Activated naive CD8-positive, alpha-beta T cell treated with anti-CD3 and anti-CD28 coated beads for 36 hours (primary cell): ENCODE data around the gene CARM1. TPM values are rescaled to one million over a fixed set of nuclear protein-coding genes. Genes with fewer than 3 reads are reported as not detected.
"Not testable (repeated sequence)": the region's sequence is repeated elsewhere in the genome, so short reads cannot be mapped to it uniquely, and the experiment has no call there.

Experiments
- DNase-seq: peaks from one replicate; pipeline ENCODE4 v3.0.0; 2021
- H3K27ac Mint-ChIP-seq: one replicate; pipeline ENCODE4 v1.8.0; 2022; ENCODE audit warnings: mild to moderate bottlenecking, moderate library complexity, mixed read lengths
- H3K27me3 Mint-ChIP-seq: one replicate; pipeline ENCODE4 v1.8.0; 2022; ENCODE audit warnings: mild to moderate bottlenecking, mixed read lengths
- H3K36me3 Mint-ChIP-seq: one replicate; pipeline ENCODE4 v1.8.0; 2021; ENCODE audit warnings: mild to moderate bottlenecking, mixed read lengths
- H3K4me1 Mint-ChIP-seq: one replicate; pipeline ENCODE4 v1.8.0; 2021; ENCODE audit warnings: mixed read lengths
- H3K4me3 Mint-ChIP-seq: one replicate; pipeline ENCODE4 v1.8.0; 2022; ENCODE audit warnings: mild to moderate bottlenecking, moderate library complexity, mixed read lengths
- H3K9me3 Mint-ChIP-seq: one replicate; pipeline ENCODE4 v1.8.0; 2022; ENCODE audit warnings: mixed read lengths
- total RNA-seq, 2 experiments: library from RNA; stranded (reverse); gene quantifications; one replicate each; pipeline ENCODE4 v1.2.3, GENCODE V29; 2021

CARM1 gene
- total RNA-seq, 2 experiments from 2014 or later: 85.0 to 86.8 TPM

DNA sequence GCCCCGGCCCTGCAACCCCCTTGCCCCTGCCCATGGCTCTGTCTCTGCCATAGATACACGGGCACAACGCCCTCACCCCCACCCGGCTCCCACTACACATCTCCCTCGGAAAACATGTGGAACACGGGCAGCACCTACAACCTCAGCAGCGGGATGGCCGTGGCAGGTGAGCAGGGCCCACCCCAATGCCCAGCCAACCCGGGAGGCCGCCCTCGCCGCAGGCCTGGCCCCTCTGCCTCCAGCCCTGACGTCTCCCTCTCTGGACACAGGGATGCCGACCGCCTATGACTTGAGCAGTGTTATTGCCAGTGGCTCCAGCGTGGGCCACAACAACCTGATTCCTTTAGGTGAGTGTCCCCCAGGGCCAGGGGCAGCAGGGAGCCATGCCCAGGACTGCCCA is 49.4 kb downstream of the CARM1 start:
- DNase-seq: no peak
- peaks cover 2% of the 10 kb centered on the region for H3K36me3 Mint-ChIP-seq
- no peak overlapping the region for H3K4me3 Mint-ChIP-seq
- H3K27ac Mint-ChIP-seq: no peak overlapping the region
- H3K9me3 Mint-ChIP-seq: no peaks in the 10 kb centered on the region
- H3K27me3 Mint-ChIP-seq: no peaks in the 10 kb centered on the region
- H3K4me1 Mint-ChIP-seq: no peaks in the 10 kb centered on the region

DNA sequence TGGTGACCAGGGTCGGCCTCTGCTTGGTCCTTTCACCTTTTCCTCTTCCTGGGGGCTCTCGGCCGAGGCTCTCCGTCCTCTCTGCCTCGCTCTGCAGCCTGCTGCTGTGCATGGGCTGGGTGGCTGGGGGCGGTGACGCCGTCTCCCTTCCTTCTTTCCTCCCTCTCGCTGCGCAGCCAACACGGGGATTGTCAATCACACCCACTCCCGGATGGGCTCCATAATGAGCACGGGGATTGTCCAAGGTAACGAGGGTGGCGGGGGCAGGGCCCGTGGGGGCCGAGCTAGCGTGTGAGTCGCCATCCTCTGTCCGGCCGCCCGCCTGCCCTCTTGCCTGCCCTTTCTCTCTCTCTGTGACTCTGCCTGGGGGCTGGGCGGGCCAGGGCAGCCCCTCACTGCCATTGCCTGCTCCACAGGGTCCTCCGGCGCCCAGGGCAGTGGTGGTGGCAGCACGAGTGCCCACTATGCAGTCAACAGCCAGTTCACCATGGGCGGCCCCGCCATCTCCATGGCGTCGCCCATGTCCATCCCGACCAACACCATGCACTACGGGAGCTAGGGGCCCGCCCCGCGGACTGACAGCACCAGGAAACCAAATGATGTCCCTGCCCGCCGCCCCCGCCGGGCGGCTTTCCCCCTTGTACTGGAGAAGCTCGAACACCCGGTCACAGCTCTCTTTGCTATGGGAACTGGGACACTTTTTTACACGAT is 50.0 kb downstream of the CARM1 start:
- Mint-ChIP-seq H3K4me1 (no peaks in the 10 kb centered on the region), H3K9me3 (no peaks in the 10 kb centered on the region), H3K4me3 (no peak overlapping the region), H3K27ac (no peak overlapping the region), H3K36me3 (peaks cover 2% of the 10 kb centered on the region), H3K27me3 (no peaks in the 10 kb centered on the region)
- DNase-seq: no peak

DNA sequence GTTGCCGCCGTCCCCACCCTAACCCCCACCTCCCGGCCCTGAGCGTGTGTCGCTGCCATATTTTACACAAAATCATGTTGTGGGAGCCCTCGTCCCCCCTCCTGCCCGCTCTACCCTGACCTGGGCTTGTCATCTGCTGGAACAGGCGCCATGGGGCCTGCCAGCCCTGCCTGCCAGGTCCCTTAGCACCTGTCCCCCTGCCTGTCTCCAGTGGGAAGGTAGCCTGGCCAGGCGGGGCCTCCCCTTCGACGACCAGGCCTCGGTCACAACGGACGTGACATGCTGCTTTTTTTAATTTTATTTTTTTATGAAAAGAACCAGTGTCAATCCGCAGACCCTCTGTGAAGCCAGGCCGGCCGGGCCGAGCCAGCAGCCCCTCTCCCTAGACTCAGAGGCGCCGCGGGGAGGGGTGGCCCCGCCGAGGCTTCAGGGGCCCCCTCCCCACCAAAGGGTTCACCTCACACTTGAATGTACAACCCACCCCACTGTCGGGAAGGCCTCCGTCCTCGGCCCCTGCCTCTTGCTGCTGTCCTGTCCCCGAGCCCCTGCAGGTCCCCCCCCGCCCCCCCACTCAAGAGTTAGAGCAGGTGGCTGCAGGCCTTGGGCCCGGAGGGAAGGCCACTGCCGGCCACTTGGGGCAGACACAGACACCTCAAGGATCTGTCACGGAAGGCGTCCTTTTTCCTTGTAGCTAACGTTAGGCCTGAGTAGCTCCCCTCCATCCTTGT is 50.7 kb downstream of the CARM1 start:
- Mint-ChIP-seq H3K27ac (no peak overlapping the region), H3K4me1 (peaks cover under 1% of the 10 kb centered on the region), H3K27me3 (no peaks in the 10 kb centered on the region), H3K4me3 (no peak overlapping the region), H3K36me3 (peaks cover 2% of the 10 kb centered on the region), H3K9me3 (no peaks in the 10 kb centered on the region)
- DNase-seq: no peak

DNA sequence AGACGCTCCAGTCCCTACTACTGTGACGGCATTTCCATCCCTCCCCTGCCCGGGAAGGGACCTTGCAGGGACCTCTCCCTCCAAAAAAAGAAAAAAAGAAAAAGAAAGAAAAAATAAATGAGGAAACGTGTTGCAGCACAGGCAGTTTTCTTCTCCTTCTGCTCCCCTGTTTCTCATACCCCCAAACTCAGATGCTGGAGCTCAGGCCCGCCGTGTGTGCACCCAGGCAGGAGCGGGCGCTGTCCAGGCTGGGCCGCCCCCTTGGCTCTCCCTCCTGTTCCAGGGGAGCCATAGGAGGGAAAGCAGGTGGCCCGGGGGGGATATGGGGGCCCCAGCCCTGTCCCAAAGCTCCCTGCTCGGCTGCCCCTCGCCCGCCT is 51.3 kb downstream of the CARM1 start:
- Mint-ChIP-seq H3K27me3 (no peaks in the 10 kb centered on the region), H3K9me3 (no peaks in the 10 kb centered on the region), H3K4me1 (peaks cover 6% of the 10 kb centered on the region), H3K4me3 (no peak overlapping the region), H3K27ac (no peak overlapping the region), H3K36me3 (peaks cover 2% of the 10 kb centered on the region)
- no peak for DNase-seq

DNA sequence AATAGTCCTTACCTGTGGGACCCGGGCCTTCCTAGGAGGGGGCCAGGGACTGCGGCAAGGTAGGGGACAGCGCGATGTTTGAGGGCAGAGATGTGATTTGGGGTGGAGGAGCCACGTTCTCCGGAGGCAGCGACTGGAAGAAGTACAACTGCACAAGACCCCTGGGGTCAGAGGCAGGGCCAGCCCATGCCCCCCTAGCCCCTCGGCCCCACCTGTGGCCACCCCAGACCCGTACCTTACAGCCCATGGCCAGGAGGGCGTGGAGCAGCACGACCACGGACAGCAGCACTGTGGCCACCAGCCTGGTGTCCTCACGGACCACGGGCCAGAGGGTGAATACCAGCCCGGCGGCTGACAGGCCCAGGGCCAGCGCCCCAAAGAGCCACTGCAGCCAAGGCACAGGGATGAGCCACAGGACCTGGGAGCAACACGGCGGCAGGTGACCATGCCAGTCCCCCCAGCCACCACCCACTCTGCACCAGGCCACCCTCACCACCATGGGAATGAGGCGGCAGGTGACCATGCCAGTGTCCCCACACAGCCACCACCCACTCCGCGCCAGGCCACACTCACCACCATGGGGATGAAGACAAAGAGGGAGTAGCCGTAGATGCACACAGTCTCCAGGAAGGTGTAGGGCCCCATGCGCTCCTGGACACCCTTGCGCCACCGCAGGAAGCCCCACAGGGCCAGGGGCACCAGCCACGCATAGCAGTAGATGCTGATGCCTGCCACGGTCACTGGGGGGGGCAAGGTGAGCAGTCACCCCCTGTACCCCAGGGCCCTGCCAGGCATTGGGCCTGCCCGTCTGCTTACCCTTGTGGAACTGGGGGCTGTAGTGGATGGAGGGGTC is 52.1 kb downstream of the CARM1 start:
- H3K27me3 Mint-ChIP-seq: no peaks in the 10 kb centered on the region
- no peak for DNase-seq
- H3K4me1 Mint-ChIP-seq: peaks cover 9% of the 10 kb centered on the region
- peaks cover 3% of the 10 kb centered on the region for H3K36me3 Mint-ChIP-seq
- H3K27ac Mint-ChIP-seq: no peak overlapping the region
- no peak overlapping the region for H3K4me3 Mint-ChIP-seq
- H3K9me3 Mint-ChIP-seq: no peaks in the 10 kb centered on the region

DNA sequence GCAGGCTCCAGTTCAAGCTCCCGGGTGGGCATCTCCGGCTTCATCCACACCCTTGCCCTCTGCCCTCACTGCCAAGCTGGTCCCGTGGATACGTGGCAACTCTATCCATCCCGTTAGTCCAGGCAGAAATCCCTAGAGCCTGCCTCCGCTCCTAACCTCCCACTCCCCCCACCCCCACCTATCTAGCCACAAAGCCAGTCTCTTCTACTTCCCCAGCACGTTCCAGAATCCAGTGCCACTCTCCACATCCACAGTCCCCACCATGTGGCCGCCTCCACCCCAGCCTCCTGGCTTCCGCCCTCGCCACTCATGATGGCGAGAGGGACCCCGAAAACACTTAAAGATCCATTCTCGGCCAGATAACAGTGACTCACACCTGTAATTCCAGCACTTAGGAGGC is 53.2 kb downstream of the CARM1 start:
- Mint-ChIP-seq H3K27ac (peak overlapping the region; percentile 54), H3K36me3 (peaks cover 5% of the 10 kb centered on the region), H3K4me1 (peaks cover 9% of the 10 kb centered on the region), H3K4me3 (no peak overlapping the region), H3K27me3 (no peaks in the 10 kb centered on the region), H3K9me3 (no peaks in the 10 kb centered on the region)
- DNase-seq: no peak

DNA sequence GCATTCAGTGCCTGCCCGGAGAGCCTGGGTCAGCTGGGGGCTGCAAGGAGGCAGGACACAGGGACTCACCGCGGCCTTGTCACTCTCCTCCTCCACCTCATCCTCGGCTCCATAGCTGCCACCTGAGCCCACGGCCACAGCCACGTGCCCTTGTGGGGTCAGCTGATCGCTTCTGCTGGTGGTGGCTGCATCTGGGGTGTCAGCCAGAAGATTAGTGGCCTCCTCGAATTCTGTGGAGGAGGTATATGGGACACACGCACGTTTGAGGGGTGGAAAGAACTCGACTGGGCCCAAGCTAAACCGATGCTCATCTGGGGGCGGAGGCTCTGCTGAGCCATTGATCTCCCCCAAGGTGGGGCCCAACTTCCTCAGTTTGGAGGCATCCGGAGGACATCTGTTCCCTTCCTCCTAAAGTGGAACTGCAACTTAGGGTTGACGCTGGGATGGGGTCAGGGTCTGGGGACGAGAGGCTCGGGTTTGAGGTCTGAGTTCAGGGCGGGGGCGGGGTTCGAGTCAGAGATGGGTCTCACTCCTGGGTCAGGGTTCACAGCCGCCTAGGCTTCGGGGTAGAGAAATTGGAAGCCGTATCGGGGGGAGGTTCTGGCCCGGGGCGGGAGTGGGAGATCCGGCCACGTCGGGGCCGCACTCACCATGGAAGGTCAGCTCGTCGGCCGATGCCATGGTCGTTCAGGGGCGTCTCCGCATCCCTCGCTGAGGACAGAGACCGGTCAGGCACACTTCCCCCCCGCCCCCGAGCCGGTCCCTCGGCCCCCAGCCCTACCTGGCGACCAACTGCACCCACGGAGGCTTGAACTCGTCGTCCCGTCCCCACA is 56.6 kb downstream of the CARM1 start:
- DNase-seq: peak; percentile 16
- peaks cover 15% of the 10 kb centered on the region for H3K4me1 Mint-ChIP-seq
- H3K9me3 Mint-ChIP-seq: no peaks in the 10 kb centered on the region
- peaks cover 3% of the 10 kb centered on the region for H3K36me3 Mint-ChIP-seq
- H3K4me3 Mint-ChIP-seq: peak overlapping the region; percentile 93
- no peaks in the 10 kb centered on the region for H3K27me3 Mint-ChIP-seq
- peak overlapping the region; percentile 85 for H3K27ac Mint-ChIP-seq

DNA sequence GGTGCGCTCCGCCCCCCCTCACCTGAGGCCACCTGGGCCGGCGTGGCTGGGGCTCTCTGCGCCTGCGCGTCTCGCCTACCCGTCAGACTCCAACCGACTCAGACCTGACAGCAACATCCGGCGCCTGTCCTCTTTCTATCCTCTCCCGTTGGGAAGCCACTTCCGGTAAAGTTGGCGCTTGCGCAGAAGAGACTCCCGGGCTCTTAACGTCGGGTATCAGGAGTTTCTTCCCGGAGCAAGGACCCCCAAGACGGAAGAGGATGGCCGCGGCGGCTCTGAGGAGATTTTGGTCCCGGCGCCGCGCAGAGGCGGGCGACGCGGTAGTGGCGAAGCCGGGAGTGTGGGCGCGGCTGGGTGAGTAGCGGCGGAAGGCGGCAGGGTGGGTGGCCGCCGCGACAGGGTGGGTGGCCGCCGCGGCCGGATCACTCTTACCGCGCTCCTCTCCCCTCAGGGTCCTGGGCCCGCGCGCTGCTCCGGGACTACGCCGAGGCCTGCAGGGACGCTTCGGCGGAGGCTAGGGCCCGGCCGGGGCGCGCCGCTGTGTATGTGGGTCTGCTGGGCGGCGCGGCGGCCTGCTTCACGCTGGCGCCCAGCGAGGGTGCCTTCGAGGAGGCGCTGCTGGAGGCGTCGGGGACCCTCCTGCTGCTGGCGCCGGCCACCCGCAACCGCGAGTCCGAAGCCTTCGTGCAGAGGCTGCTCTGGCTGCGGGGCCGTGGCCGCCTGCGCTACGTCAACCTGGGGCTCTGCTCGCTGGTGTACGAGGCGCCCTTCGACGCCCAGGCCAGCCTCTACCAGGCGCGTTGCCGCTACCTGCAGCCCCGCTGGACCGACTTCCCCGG is 57.4 kb downstream of the CARM1 start, which contains the start of the genes TIMM29 and YIPF2:
Gene TIMM29, plus strand, starts transcription at position 249 of the 839 bp plus-strand sequence. Its CDS starts 12 bp downstream, at position 261.
Gene YIPF2, minus strand, starts transcription at position 77 of the 839 bp plus-strand sequence. CDS start 229 bp downstream, outside the sequence.
- peak; percentile 94 for DNase-seq
- Mint-ChIP-seq H3K36me3 (peaks cover 3% of the 10 kb centered on the region), H3K27ac (peak within 1 kb of the TSS; percentile 85), H3K27me3 (no peaks in the 10 kb centered on the region), H3K4me3 (peak within 1 kb of the TSS; percentile 93), H3K4me1 (peaks cover 15% of the 10 kb centered on the region), H3K9me3 (no peaks in the 10 kb centered on the region)

DNA sequence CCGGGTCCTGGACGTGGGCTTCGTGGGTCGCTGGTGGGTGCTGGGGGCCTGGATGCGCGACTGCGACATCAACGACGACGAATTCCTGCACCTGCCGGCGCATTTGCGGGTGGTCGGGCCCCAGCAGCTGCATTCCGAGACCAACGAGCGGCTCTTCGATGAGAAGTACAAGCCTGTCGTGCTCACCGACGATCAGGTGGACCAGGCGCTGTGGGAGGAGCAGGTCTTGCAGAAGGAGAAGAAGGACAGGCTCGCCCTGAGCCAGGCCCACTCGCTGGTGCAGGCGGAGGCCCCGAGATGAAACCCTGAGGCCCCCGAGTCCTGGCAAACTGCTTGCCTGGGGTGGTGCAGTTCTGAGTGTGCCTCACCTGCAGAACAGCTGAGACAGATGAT is 58.0 kb downstream of the CARM1 start:
- DNase-seq: no peak
- H3K36me3 Mint-ChIP-seq: peaks cover 3% of the 10 kb centered on the region
- no peaks in the 10 kb centered on the region for H3K9me3 Mint-ChIP-seq
- peak overlapping the region; percentile 8 for H3K27ac Mint-ChIP-seq
- peaks cover 15% of the 10 kb centered on the region for H3K4me1 Mint-ChIP-seq
- H3K4me3 Mint-ChIP-seq: peak overlapping the region; percentile 93
- H3K27me3 Mint-ChIP-seq: no peaks in the 10 kb centered on the region

DNA sequence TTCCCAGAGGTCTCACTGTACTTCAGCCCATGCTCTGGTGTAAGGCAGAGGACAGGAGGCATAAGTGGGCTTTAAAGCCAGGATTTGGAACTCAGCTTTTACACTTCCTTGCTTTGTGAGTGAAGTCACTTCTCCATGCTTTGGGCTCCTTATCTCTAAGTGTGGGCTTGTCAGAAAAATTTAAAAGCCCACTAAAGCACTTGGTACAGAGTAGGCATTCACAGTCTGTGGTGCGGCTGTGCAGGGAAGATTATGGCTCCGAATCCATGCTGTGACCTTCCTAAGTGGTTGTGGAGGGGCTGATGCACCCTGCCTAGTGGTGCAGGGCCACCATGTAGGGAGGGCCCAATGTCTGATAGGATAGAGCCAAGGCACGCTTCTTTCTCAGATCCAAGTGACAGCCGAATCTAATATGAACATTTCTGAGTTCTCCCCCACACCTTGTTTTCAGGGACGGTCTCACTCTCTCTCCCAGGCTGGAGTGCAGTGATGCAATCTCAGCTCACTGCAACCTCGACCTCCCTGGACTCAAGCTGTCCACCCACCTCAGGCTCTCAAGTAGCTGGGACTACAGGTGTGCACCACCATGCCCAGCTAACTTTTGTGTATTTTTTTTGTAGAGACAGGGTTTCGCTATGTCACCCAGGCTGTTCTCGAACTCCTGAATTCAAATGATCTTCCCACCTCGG is 64.2 kb downstream of the CARM1 start:
- Mint-ChIP-seq H3K36me3 (no peaks in the 10 kb centered on the region), H3K27me3 (no peaks in the 10 kb centered on the region), H3K4me1 (peaks cover 8% of the 10 kb centered on the region), H3K4me3 (no peak overlapping the region), H3K9me3 (no peaks in the 10 kb centered on the region), H3K27ac (no peak overlapping the region)
- no peak for DNase-seq

DNA sequence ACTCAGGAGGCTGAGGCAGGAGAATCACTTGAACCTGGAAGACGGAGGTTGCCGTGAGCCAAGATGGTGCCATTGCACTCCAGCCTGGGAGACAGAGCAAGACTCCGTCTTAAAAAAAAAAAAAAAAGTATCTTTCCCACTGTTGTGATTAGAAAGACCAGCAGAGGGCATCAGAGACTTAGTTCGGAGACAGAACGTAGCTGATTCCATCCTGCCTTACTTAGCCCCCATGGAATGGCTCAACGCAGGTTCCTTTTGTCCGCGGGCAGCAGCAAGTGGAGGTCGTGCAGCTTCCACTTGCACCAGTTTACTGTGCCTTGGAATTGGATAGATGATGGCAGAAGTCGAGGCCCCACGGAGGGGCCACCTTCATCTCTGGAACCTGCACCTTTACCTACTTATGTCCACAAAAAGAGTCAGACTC is 65.3 kb downstream of the CARM1 start:
- H3K27me3 Mint-ChIP-seq: no peaks in the 10 kb centered on the region
- peaks cover 6% of the 10 kb centered on the region for H3K4me1 Mint-ChIP-seq
- no peaks in the 10 kb centered on the region for H3K9me3 Mint-ChIP-seq
- DNase-seq: peak; percentile 14
- no peak overlapping the region for H3K27ac Mint-ChIP-seq
- no peak overlapping the region for H3K4me3 Mint-ChIP-seq
- no peaks in the 10 kb centered on the region for H3K36me3 Mint-ChIP-seq

DNA sequence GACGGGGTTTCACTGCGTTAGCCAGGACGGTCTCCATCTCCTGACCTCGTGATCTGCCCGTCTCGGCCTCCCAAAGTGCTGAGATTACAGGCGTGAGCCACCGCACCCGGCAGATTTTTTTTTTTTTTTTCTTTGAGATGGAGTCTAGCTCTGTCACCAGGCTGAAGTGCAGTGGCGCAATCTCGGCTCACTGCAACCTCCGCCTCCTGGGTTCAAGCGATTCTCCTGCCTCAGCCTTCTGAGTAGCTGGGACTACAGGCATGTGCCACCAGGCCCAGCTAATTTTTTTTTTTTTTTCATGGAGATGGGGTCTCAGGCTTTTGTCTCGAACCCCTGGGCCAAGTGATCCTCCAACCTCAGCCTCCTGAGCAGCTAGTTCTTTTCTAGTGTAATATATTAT is 70.3 kb downstream of the CARM1 start:
- DNase-seq, H3K9me3 Mint-ChIP-seq, H3K36me3 Mint-ChIP-seq, H3K4me1 Mint-ChIP-seq, H3K4me3 Mint-ChIP-seq, H3K27ac Mint-ChIP-seq, H3K27me3 Mint-ChIP-seq: not testable (repeated sequence)

DNA sequence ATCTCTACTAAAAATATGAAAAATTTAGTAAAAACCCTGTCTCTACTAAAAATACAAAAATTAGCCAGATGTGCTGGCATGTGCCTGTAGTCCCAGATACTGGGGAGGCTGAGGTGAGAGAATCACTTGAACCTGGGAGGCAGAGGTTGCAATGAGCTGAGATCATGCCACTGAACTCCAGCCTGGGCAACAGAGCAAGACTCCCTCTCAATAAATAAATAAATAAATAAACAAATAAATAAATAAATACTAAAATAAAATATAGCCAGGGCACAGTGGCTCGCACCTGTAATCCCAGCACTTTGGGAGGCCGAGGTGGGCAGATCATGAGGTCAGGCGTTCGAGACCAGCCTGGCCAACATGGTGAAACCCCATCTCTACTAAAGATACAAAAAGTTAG is 72.1 kb downstream of the CARM1 start:
- H3K27ac Mint-ChIP-seq, H3K4me3 Mint-ChIP-seq, H3K4me1 Mint-ChIP-seq, DNase-seq, H3K27me3 Mint-ChIP-seq, H3K9me3 Mint-ChIP-seq, H3K36me3 Mint-ChIP-seq: not testable (repeated sequence)
